Measurements from ENCODE around the gene IGFLR1. TPM values are rescaled to one million over a fixed set of nuclear protein-coding genes. Genes with fewer than 3 reads are reported as not detected.
A peak's percentile ranks its signal among the peaks of the same experiment; 100 is the strongest.

Gene IGFLR1
- total and polyA plus RNA-seq, 9 of the 15 experiments (the other 6 are each of a cell fraction or from before 2014, with no cell fraction given): 1.0 to 14.3 (median 4.6) TPM

- FAIRE-seq (no peak), ATAC-seq (no peak), DNase-seq (ENCODE audit: extremely low read depth in 1 of 4, low spot score in 3 of 4) (no peak)
- intact Hi-C loops (cut with micrococcal nuclease) (loop anchor here (10.0 kb wide), 1 partner anchor 95 kb away; the partner anchor contains the start of genes COX6B1 and ETV2), in situ Hi-C loops (cut with MboI) (no loop called here)
- WGBS (ENCODE audit: insufficient coverage, low coverage, missing lambda C conversion rate): 83% methylated on average over 27 of the region's 29 CpGs
- Histone ChIP-seq H4K20me1 (replicated peaks; ENCODE audit: control insufficient read depth, insufficient read depth, low read length) (no peaks in the 10 kb centered on the region), H3K9me1 (ENCODE audit: control insufficient read depth, insufficient read depth, low read length) (no peaks in the 10 kb centered on the region), H3K4me2 (ENCODE audit: insufficient read depth, low read length) (peak overlapping the region; percentile 82), H3K27ac (ENCODE audit: extremely low read depth, low read depth, low read length) (peak overlapping the region; percentile 66), H3K36me3 (ENCODE audit: control insufficient read depth, insufficient read depth, low read length) (peaks cover 66% of the 10 kb centered on the region; the same call in 2 of the 3 replicates), H2AFZ (ENCODE audit: low read depth, low read length) (no peak overlapping the region), H3K4me3 (peak overlapping the region; percentile 65), H3K27me3 (ENCODE audit: control insufficient read depth in 2 of 2, insufficient read depth in 2 of 2, low read length in 2 of 2) (no peaks in the 10 kb centered on the region), H3K4me1 (replicated peaks in 1 of 2; ENCODE audit: control insufficient read depth in 2 of 2, insufficient read depth in 2 of 2, low read length in 2 of 2) (peaks cover 22 to 50% of the 10 kb centered on the region in 2 experiments; a peak in 4 of 5 replicates), H3K79me2 (ENCODE audit: control insufficient read depth, insufficient read depth, low read length) (no peaks in the 10 kb centered on the region; the same call in 2 of the 3 replicates), H3K9ac (ENCODE audit: insufficient read depth in 1 of 2, low read depth in 2 of 2, low read length in 2 of 2) (peak overlapping the region; percentile 53 to 92), H3K9me3 (replicated peaks; ENCODE audit: control insufficient read depth, insufficient read depth, low read depth, low read length) (no peaks in the 10 kb centered on the region)
- POLR2A ChIA-PET: interaction anchor here (0.9 to 2.7 kb wide), 6 partner anchors 8 to 35 kb away, joined by 3 to 19 read pairs (median 4); partner anchors contain the start of genes PROSER3 and ZBTB32
- BruUV-seq (replicated peaks): no TSS peak
- CTCF ChIA-PET (ENCODE audit: low intra/inter-chr PET ratio): no interaction called here
- TF ChIP-seq STAT5B (CRISPR knock-in tag; IDR thresholded peaks at IDR 0.05) (no peak), CHD2 (IDR thresholded peaks at IDR 0.05; ENCODE audit: low read depth, low read length) (0 out of 2 replicates have a peak, but pooled peaks have one; percentile 3), BRD4 (IDR thresholded peaks at IDR 0.05) (no peak), POLR2G (IDR thresholded peaks at IDR 0.05; ENCODE audit: low read depth, low read length) (0 out of 2 replicates have a peak, but pooled peaks have one; percentile 15), PCBP2 (IDR thresholded peaks at IDR 0.05; ENCODE audit: low read depth, low read length, poor library complexity, severe bottlenecking) (no peak), PURB (CRISPR knock-in tag; IDR thresholded peaks at IDR 0.05; ENCODE audit: low read depth) (no peak), ZNF274 (IDR thresholded peaks at IDR 0.05; ENCODE audit: borderline replicate concordance, low read depth, low read length) (no peak), ZBTB7A (IDR thresholded peaks at IDR 0.05; ENCODE audit: borderline replicate concordance, control insufficient read depth, low read depth, low read length) (0 out of 2 replicates have a peak, but pooled peaks have one; percentile 1), TFE3 (CRISPR knock-in tag; IDR thresholded peaks at IDR 0.05) (no peak), HMGN3 (IDR thresholded peaks at IDR 0.05; ENCODE audit: borderline replicate concordance, extremely low read depth, insufficient read length, low read depth, low read length) (peak; percentile 40), MCM7 (IDR thresholded peaks at IDR 0.05) (no peak), E2F1 (CRISPR knock-in tag; IDR thresholded peaks at IDR 0.05) (no peak), TSC22D4 (tag; IDR thresholded peaks at IDR 0.05) (no peak), SUPT5H (IDR thresholded peaks at IDR 0.05) (0 out of 2 replicates have a peak, but pooled peaks have one; percentile 37), PHB (CRISPR knock-in tag; IDR thresholded peaks at IDR 0.05) (no peak), PHF21A (IDR thresholded peaks at IDR 0.05; ENCODE audit: borderline replicate concordance, low read depth) (no peak), POLR2A (conservative IDR thresholded peaks at IDR 0.05) (peak; percentile 53), NR3C1 (CRISPR knock-in tag; IDR thresholded peaks at IDR 0.05) (no peak), CBFA2T3 (IDR thresholded peaks at IDR 0.05) (no peak), FOXA3 (CRISPR knock-in tag; conservative IDR thresholded peaks at IDR 0.05 in 1 of 2, IDR thresholded peaks at IDR 0.05 in 1 of 2) (0 out of 4 replicates have a peak, but pooled peaks of 1 of the 2 experiments have one; percentile 42), POLR2H (tag; IDR thresholded peaks at IDR 0.05; ENCODE audit: low read depth) (no peak)
Observed at GRCh38 chr19:35739275-35740107, 2.8 kb downstream of the IGFLR1 start.
